ENCODE measurements around the gene SCUBE3. TPM values are rescaled to one million over a fixed set of nuclear protein-coding genes. Genes with fewer than 3 reads are reported as not detected.

Gene SCUBE3
- total RNA-seq, 2 experiments from 2014 or later, result not detected

DNA sequence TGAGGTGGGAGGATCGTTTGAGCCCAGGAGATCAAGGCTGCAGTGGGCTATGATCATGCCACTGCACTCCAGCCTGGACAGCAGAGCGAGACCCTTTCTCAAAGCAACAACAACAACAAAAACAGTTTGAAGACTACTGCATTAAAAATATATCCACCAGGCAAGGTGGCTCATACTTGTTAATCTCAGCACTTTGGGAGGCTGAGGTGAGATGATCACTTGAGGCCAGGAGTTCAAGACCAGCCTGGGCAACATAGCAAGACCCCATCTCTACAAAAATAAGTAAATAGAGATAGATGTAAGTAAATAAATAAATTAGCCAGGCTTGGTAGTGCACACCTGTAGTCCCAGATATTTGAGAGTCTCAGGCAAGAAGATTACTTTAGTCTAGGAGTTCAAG is 58.2 kb downstream of the SCUBE3 start:
- Mint-ChIP-seq H3K4me1 (peaks cover 4% of the 10 kb centered on the region), H3K27ac (no peak overlapping the region), H3K9me3 (no peaks in the 10 kb centered on the region), H3K36me3 (ENCODE audit: low read depth) (peaks cover 6% of the 10 kb centered on the region), H3K27me3 (no peaks in the 10 kb centered on the region), H3K4me3 (no peak overlapping the region)
- CTCF ChIA-PET, result interaction anchor here (1.6 kb wide), 1 partner anchor 31 kb away, joined by 4 read pairs; no protein-coding TSS in a partner anchor
- DNase-seq, result no peak
- POLR2A ChIA-PET, result no interaction called here

GRCh38 chr6:35273822-35274559 is 60.2 kb downstream of the SCUBE3 start:
- POLR2A ChIA-PET, result no interaction called here
- H3K9me3 Mint-ChIP-seq, result no peaks in the 10 kb centered on the region
- H3K36me3 Mint-ChIP-seq (ENCODE audit: low read depth), result peaks cover 6% of the 10 kb centered on the region
- no peak overlapping the region for H3K4me3 Mint-ChIP-seq
- no peak for DNase-seq
- H3K27me3 Mint-ChIP-seq, result no peaks in the 10 kb centered on the region
- no peak overlapping the region for H3K27ac Mint-ChIP-seq
- H3K4me1 Mint-ChIP-seq, result peaks cover 4% of the 10 kb centered on the region
- CTCF ChIA-PET, result no interaction called here

- POLR2A ChIA-PET, result no interaction called here
- peaks cover 4% of the 10 kb centered on the region for H3K36me3 Mint-ChIP-seq (ENCODE audit: low read depth)
Measured at GRCh38 chr6:35275744-35276260, 62.0 kb downstream of the SCUBE3 start.

GRCh38 chr6:35278708-35279107 is 65.0 kb downstream of the SCUBE3 start:
- H3K9me3 Mint-ChIP-seq, result no peaks in the 10 kb centered on the region
- ChIA-PET CTCF (no interaction called here), POLR2A (interaction anchor here (1.2 kb wide), 1 partner anchor 10 kb away, joined by 3 read pairs; no protein-coding TSS in a partner anchor)
- no peak overlapping the region for H3K4me3 Mint-ChIP-seq
- H3K36me3 Mint-ChIP-seq (ENCODE audit: low read depth), result peaks cover 23% of the 10 kb centered on the region
- H3K4me1 Mint-ChIP-seq, result peaks cover 9% of the 10 kb centered on the region
- DNase-seq, result no peak
- no peaks in the 10 kb centered on the region for H3K27me3 Mint-ChIP-seq
- H3K27ac Mint-ChIP-seq, result no peak overlapping the region

More at GRCh38 chr6:35275744-35276260, 62.0 kb downstream of the SCUBE3 start:
- peaks cover 4% of the 10 kb centered on the region for H3K4me1 Mint-ChIP-seq
- no peak overlapping the region for H3K4me3 Mint-ChIP-seq
- CTCF ChIA-PET, result no interaction called here
- no peaks in the 10 kb centered on the region for H3K27me3 Mint-ChIP-seq
- H3K9me3 Mint-ChIP-seq, result no peaks in the 10 kb centered on the region
- no peak for DNase-seq
- H3K27ac Mint-ChIP-seq, result no peak overlapping the region

DNA sequence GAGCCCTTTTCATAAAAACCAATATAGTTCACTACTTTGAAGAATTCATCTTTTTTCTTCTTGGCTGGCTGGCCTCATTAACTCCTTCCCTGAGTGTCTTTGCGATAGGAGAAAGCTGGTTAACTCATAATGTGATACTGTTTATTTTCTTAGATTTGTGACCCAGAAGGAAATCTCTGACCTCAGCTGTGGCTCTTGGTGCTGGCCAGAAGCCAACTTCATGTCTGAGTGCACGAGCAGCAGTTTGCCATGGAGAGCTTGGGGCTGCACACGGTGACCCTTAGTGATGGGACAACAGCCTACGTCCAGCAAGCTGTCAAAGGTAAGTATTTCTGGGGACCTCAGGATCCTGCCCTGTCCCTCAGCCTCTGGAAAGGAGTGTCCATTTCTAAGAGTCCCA is 67.1 kb downstream of the SCUBE3 start:
- CTCF ChIA-PET, result no interaction called here
- H3K27me3 Mint-ChIP-seq, result no peaks in the 10 kb centered on the region
- no peak for DNase-seq
- peaks cover 5% of the 10 kb centered on the region for H3K4me1 Mint-ChIP-seq
- no peak overlapping the region for H3K27ac Mint-ChIP-seq
- H3K36me3 Mint-ChIP-seq (ENCODE audit: low read depth), result peaks cover 33% of the 10 kb centered on the region
- POLR2A ChIA-PET, result no interaction called here
- H3K4me3 Mint-ChIP-seq, result no peak overlapping the region
- H3K9me3 Mint-ChIP-seq, result no peaks in the 10 kb centered on the region

- H3K36me3 Mint-ChIP-seq (ENCODE audit: low read depth), result peaks cover 38% of the 10 kb centered on the region
- H3K4me1 Mint-ChIP-seq, result peaks cover 5% of the 10 kb centered on the region
Measured at GRCh38 chr6:35282472-35282871, 68.7 kb downstream of the SCUBE3 start.

DNA sequence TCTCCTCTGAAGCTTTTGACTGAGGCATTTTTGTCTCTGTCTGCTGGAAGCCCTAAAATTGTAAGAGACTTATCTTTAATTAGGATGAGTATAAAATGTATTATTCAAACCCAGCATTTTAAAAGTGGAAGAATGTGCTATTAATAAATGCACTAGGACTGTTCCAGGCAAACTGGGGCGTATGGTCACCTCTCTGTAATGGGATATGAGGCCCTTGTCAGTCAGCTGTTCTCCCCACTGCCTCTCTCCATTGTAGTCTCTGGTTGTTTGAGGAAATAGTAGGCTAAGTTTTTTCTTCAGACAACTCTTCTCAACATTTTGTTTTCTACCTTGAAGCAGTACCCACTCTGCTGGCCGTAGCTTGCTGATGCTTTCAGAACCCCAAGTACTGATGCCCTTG is 69.6 kb downstream of the SCUBE3 start:
- H3K27me3 Mint-ChIP-seq, result no peaks in the 10 kb centered on the region
- H3K27ac Mint-ChIP-seq, result no peak overlapping the region
- no peak for DNase-seq
- H3K4me3 Mint-ChIP-seq, result no peak overlapping the region
- no peaks in the 10 kb centered on the region for H3K9me3 Mint-ChIP-seq
- ChIA-PET CTCF (interaction anchor here (1.7 kb wide), 1 partner anchor 13 kb away, joined by 7 read pairs; the partner anchor contains the start of gene DEF6), POLR2A (no interaction called here)
- peaks cover 38% of the 10 kb centered on the region for H3K36me3 Mint-ChIP-seq (ENCODE audit: low read depth)
- H3K4me1 Mint-ChIP-seq, result peaks cover 5% of the 10 kb centered on the region

More at GRCh38 chr6:35282472-35282871, 68.7 kb downstream of the SCUBE3 start:
- Mint-ChIP-seq H3K27me3 (no peaks in the 10 kb centered on the region), H3K27ac (no peak overlapping the region), H3K4me3 (no peak overlapping the region), H3K9me3 (no peaks in the 10 kb centered on the region)
- ChIA-PET CTCF (interaction anchor here (1.3 to 1.7 kb wide), 2 partner anchors 14 to 46 kb away, joined by 3 to 7 read pairs; partner anchors contain the start of gene DEF6), POLR2A (no interaction called here)
- DNase-seq, result no peak

- no peak overlapping the region for H3K27ac Mint-ChIP-seq
- ChIA-PET CTCF (interaction anchor here (1.0 to 1.2 kb wide), 2 partner anchors 9 to 40 kb away, joined by 3 to 4 read pairs; partner anchors contain the start of gene DEF6), POLR2A (interaction anchor here (1.7 kb wide), 1 partner anchor 162 kb away, joined by 4 read pairs; no protein-coding TSS in a partner anchor)
- no peak for DNase-seq
- no peaks in the 10 kb centered on the region for H3K9me3 Mint-ChIP-seq
- no peak overlapping the region for H3K4me3 Mint-ChIP-seq
- no peaks in the 10 kb centered on the region for H3K4me1 Mint-ChIP-seq
- H3K27me3 Mint-ChIP-seq, result no peaks in the 10 kb centered on the region
- H3K36me3 Mint-ChIP-seq (ENCODE audit: low read depth), result peaks cover 38% of the 10 kb centered on the region
Measured at GRCh38 chr6:35287671-35288396, 74.1 kb downstream of the SCUBE3 start.

DNA sequence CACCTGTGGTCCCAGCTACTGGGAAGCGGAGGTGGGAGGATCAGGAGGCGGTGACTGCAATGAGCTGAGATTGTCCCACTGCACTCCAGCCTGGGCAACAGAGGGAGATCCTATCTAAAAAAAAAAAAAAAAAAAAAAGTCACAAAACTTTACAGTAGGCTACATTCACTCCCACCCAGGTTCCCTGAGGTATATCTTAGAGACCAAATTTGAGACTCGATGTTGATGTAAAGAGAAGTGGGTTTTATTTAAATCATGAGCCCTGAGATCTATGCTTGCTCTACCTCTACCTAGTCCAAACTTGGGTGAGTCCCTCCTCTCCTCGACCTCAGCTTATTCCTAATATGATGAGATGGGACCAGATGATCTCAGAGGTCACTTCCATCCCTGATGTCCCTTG is 75.1 kb downstream of the SCUBE3 start:
- Mint-ChIP-seq H3K4me3 (no peak overlapping the region), H3K27ac (no peak overlapping the region), H3K4me1 (no peaks in the 10 kb centered on the region), H3K36me3 (ENCODE audit: low read depth) (peaks cover 33% of the 10 kb centered on the region), H3K9me3 (no peaks in the 10 kb centered on the region), H3K27me3 (no peaks in the 10 kb centered on the region)
- ChIA-PET CTCF (interaction anchor here (1.2 to 1.4 kb wide), 2 partner anchors 8 to 48 kb away, joined by 3 to 4 read pairs; partner anchors contain the start of gene DEF6), POLR2A (interaction anchor here (0.8 to 1.2 kb wide), 2 partner anchors 10 to 14 kb away, joined by 3 read pairs; no protein-coding TSS in a partner anchor)
- no peak for DNase-seq

DNA sequence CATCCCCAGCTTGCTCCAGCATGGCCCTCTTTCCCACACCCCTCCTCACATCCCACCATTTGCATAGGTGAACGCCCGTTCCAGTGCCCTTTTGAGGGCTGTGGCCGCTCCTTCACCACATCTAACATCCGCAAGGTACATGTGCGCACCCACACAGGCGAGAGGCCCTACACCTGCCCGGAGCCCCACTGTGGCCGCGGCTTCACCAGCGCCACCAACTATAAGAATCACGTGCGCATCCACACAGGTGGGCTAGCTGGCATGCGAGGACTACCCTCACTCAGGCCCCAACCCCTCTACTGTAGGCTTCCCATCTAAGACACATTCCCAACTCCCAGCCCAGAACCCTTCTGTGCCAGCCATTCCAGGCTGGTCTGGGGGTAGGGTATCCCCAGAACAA is 77.7 kb downstream of the SCUBE3 start:
- Mint-ChIP-seq H3K4me3 (no peak overlapping the region), H3K36me3 (ENCODE audit: low read depth) (peaks cover 35% of the 10 kb centered on the region), H3K9me3 (no peaks in the 10 kb centered on the region), H3K4me1 (peaks cover 3% of the 10 kb centered on the region), H3K27me3 (no peaks in the 10 kb centered on the region), H3K27ac (no peak overlapping the region)
- no peak for DNase-seq
- ChIA-PET CTCF (no interaction called here), POLR2A (no interaction called here)

GRCh38 chr6:35292494-35292893 is 78.7 kb downstream of the SCUBE3 start:
- H3K27me3 Mint-ChIP-seq, result no peaks in the 10 kb centered on the region
- H3K36me3 Mint-ChIP-seq (ENCODE audit: low read depth), result peaks cover 38% of the 10 kb centered on the region
- H3K27ac Mint-ChIP-seq, result no peak overlapping the region
- H3K4me3 Mint-ChIP-seq, result no peak overlapping the region
- CTCF ChIA-PET, result interaction anchor here (1.6 to 6.6 kb wide), 5 partner anchors 34 to 260 kb away, joined by 4 to 116 read pairs (median 9); partner anchors contain the start of genes FANCE and RPL10A
- no peak for DNase-seq
- H3K4me1 Mint-ChIP-seq, result peaks cover 12% of the 10 kb centered on the region
- H3K9me3 Mint-ChIP-seq, result no peaks in the 10 kb centered on the region
- POLR2A ChIA-PET, result interaction anchor here (1.0 to 1.1 kb wide), 2 partner anchors 154 to 175 kb away, joined by 3 to 4 read pairs; partner anchors contain the start of gene RPL10A

GRCh38 chr6:35293681-35294080 is 79.9 kb downstream of the SCUBE3 start:
- DNase-seq, result no peak
- ChIA-PET POLR2A (interaction anchor here (0.8 to 1.6 kb wide), 7 partner anchors 9 to 174 kb away, joined by 3 to 4 read pairs (median 3); partner anchors contain the start of gene FANCE), CTCF (interaction anchor here (0.7 to 6.6 kb wide), 15 partner anchors 11 to 259 kb away, joined by 3 to 116 read pairs (median 4); partner anchors contain the start of genes FANCE, RPL10A and ZNF76)
- Mint-ChIP-seq H3K9me3 (no peaks in the 10 kb centered on the region), H3K27ac (no peak overlapping the region), H3K36me3 (ENCODE audit: low read depth) (peaks cover 40% of the 10 kb centered on the region), H3K27me3 (no peaks in the 10 kb centered on the region), H3K4me1 (peaks cover 13% of the 10 kb centered on the region), H3K4me3 (no peak overlapping the region)
